ENCODE measurements around the gene CASP8.

The CASP8 gene

DNA sequence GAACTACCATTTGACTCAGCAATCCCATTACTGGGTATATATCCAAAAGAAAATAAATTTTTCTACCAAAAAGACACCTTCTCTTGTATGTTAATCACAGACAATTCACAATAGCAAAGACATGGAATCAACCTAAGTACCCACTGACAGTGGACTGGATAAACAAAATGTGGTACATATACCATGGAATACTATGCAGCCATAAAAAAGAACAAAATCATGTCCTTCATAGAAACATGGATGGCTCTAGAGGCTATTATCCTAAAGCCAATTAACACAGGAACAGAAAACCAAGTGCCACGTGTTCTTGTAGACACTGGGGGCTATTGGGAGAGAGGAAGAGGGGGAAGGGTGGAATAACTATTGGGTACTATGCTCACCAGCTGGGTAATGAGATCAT lies 69.1 kb downstream of the CASP8 start:
- DNase-seq (ENCODE audit: low read depth in 1 of 2, low spot score in 1 of 2) = no peak

All from activated CD4-positive, alpha-beta T cell treated with anti-CD3 and anti-CD28 coated beads, Interleukin-2, amount 50 U/mL, for 24 hours (primary cell).